HG02610 (cell line): Measurements from ENCODE around the gene MRPL36.

Source experiments
- ATAC-seq: cut with Tn5 transposase; IDR thresholded peaks from one replicate; pipeline ENCODE4 v1.9.1; 2021; ENCODE audit warnings: mild to moderate bottlenecking, moderate library complexity; ENCODE audit not compliant: unreplicated experiment

Gene MRPL36

GRCh38 chr5:1782385-1783215 is 17.0 kb downstream of the MRPL36 start:
- ATAC-seq: no peak

- ATAC-seq: no peak
Observed at GRCh38 chr5:1781726-1782384, 17.8 kb downstream of the MRPL36 start.

- no peak for ATAC-seq
Observed at GRCh38 chr5:1781107-1781506, 18.5 kb downstream of the MRPL36 start.

- ATAC-seq: no peak
Observed at GRCh38 chr5:1780614-1780930, 19.1 kb downstream of the MRPL36 start.

- ATAC-seq: no peak
Observed at GRCh38 chr5:1779782-1780613, 19.6 kb downstream of the MRPL36 start.

- ATAC-seq: no peak
Observed at GRCh38 chr5:1779021-1779680, 20.5 kb downstream of the MRPL36 start.

GRCh38 chr5:1778138-1779020 is 21.3 kb downstream of the MRPL36 start:
- no peak for ATAC-seq

GRCh38 chr5:1777281-1778137 is 22.1 kb downstream of the MRPL36 start:
- ATAC-seq: no peak

- ATAC-seq: no peak
Observed at GRCh38 chr5:1776831-1777230, 22.8 kb downstream of the MRPL36 start.

GRCh38 chr5:1772634-1773033 is 27.0 kb downstream of the MRPL36 start:
- peak; percentile 51 for ATAC-seq

- ATAC-seq: no peak
Observed at GRCh38 chr5:1771149-1772065, 28.2 kb downstream of the MRPL36 start.

GRCh38 chr5:1770443-1770802 is 29.2 kb downstream of the MRPL36 start:
- ATAC-seq: no peak

GRCh38 chr5:1769752-1770442 is 29.7 kb downstream of the MRPL36 start:
- no peak for ATAC-seq

- ATAC-seq: no peak
Observed at GRCh38 chr5:1769017-1769640, 30.5 kb downstream of the MRPL36 start.

- ATAC-seq: no peak
Observed at GRCh38 chr5:1768283-1769000, 31.2 kb downstream of the MRPL36 start.

- no peak for ATAC-seq
Observed at GRCh38 chr5:1767524-1768282, 31.9 kb downstream of the MRPL36 start.
